HG03139 (cell line): ENCODE results near the gene ZNF853.
"Not testable (repeated sequence)": the region's sequence is repeated elsewhere in the genome, so short reads cannot be mapped to it uniquely, and the experiment has no call there.

Source experiments
- ATAC-seq: cut with Tn5 transposase; IDR thresholded peaks from one replicate; pipeline ENCODE4 v1.9.1; 2021; ENCODE audit not compliant: unreplicated experiment

Gene ZNF853

DNA sequence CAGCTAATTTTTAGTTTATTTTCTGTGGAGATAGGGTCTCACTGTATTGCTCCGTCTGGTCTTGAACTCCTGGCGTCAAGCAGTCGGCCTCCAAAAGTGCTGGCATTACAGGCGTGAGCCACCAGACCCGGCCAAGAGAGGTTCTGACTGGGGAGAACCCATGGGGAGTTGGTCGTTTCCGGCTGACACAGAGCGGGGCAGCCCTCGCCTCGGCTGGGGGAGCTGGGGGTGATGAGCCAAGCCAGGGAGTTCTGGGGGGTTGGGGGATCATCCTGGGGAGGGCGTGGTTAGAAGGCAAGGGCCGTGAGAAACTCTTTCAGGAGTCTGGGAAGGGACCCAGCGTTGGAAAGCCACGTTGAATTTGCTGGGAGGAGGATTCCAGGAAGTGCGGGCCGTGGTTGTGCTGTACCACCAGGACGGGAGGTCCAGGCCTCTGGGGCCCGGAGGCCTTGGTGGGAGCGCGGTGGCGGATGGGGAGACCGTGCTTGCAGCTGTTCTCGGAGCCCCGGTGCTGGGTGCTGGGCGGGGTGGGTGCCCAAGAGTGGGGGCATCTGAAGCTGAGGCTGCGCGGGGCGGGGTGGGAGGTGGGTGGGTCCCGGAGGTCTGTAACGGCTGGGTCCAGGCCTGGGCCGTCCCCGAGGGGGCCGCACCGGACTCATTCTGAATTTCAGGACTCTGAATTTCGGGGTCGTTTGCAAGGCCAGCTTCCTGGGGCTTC lies 8.4 kb upstream of the ZNF853 start:
- no peak for ATAC-seq

DNA sequence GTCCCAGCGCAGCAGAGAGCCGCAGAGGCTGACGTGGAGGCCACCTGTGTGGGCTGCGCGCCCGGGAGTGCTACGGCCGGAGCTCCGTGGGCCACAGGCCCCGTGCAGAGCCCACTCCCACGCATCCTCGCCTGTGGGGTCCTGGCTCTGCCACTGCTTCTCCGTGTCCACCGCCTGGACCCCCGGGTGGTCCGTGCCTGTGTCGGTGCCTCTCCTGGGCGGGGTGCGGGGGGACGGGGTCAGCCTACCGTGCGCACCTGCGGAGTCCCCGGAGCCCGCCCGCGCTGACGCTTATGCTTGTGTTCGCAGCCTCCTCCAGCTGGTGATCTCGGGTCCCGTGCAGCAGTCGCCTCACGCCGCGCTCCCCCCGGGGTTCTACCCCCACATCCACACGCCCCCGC lies 7.8 kb upstream of the ZNF853 start:
- ATAC-seq, result no peak

DNA sequence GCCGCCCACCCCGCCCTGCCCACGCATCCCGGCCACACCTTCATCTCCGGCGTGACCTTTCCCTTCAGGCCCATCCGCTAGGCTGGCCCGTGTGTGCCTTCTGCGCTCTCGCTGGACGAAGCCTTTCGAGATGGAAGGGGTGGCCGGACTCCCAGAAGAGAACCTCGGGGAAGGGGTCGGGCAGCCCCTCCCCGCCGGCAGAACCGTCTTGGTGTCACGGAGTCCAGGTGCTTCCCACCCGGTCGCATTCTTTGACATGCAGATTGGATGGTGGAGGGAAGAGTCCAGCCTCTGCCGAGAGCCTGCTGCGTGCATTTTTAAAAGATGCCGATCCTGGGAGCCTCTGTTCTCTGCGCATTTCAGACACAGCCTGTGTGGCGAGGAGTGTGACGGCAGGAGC lies 7.3 kb upstream of the ZNF853 start:
- ATAC-seq, result no peak

DNA sequence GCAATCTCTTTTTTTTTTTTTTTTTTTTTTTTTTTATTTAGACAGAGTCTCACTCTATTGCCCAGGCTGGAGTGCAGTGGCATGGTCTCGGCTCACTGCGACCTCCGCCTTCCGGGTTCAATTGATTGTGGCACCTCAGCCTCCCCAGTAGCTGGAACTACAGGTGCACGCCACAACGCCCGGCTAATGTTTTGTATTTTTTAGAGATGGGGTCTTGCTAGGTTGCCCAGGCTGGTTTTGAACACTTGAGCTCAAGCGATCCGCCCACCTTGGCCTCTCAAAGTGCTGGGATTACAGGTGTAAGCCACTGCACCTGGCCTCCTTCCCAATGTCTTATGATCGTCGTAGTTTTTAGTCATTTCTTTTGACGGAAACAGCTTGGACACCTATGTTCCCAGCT lies 6.6 kb upstream of the ZNF853 start:
- ATAC-seq, result no peak

GRCh38 chr7:6612819-6613218 lies 2.6 kb upstream of the ZNF853 start:
- ATAC-seq, result no peak

GRCh38 chr7:6613706-6614105 lies 1.7 kb upstream of the ZNF853 start:
- ATAC-seq, result no peak

DNA sequence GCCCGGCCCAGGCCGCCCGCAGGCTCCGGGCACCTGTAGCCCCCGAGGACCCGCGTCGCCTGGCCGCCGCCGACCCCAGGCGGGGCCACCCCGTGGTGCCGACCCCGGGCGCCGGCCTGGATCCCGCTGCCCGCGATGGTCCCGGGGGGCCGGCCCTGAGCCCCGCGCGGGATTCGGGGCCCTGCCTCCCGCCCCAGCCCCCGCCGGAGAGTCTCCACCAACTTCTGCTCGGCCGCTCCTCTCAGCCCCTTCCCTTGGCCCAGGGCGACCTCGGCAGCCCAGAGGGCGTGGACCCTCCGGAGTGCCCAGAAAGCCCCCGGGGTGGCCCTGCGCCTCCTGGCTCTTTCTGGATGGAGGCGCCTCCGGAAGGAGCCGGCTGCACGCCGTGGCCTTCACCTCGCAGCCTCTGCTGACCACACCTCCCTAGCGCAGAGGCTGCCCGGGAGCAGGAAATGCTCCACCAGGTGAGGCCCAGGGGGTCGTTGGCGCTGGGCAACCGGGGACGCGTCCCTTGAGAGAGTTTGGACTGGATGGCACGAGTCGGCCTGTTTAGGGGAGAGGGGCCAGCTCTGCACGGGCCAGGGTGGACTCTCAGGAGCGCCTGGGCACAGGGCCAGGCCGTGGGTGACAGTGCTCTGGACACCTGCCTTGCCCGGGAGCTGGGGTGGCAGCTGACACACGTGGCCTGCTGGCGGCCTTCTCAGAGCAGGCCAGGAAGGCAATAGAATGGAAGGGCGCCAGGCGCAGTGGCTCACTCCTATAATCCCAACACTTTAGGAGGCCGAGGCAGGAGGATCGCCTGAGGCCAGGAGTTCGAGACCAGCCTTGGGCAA lies 529 bp downstream of the ZNF853 start:
- no peak for ATAC-seq

GRCh38 chr7:6616854-6617643 lies 1.6 kb downstream of the ZNF853 start:
- no peak for ATAC-seq

DNA sequence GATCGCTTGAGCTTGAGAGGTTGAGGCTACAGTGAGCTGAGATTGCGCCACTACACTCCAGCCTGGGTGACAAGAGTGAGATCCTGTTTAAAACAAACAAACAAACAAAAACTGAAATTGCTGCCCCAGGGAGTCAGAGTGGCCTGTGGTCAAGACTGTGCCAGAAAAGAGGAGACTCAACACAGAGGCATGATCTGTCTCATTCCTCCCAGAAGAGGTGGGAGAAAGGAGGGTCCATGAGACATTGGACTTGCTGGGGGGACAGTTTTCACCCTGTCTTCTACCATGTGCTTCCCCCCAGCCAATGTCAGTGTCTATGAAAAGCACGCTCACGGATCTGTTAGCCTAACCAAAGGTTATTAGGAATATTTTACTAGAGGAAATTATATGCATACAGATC lies 3.2 kb downstream of the ZNF853 start:
- no peak for ATAC-seq

- ATAC-seq, result no peak
These were observed 4.6 kb downstream of the ZNF853 start for GRCh38 chr7:6619961-6620360.

- no peak for ATAC-seq
These were observed 6.1 kb downstream of the ZNF853 start for GRCh38 chr7:6621195-6622133.

DNA sequence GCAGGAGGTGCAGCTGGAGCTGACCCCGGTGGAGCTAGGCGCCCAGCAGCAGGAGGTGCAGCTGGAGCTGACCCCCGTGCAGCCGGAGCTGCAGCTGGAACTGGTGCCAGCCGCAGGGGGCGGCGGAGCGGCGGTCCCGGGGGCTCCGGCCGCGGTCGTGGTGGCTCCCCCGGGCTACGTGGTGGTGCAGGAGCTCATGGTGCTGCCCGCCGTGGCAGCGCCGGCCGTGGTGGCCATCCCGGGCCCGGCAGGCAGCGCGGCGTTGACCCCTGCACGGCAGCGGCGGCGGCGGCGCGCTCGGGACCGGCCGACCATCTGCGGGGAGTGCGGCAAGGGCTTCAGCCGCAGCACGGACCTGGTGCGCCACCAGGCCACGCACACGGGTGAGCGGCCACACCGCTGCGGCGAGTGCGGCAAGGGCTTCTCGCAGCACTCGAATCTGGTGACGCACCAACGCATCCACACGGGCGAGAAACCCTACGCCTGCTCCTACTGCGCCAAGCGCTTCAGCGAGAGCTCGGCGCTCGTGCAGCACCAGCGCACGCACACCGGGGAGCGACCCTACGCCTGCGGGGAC lies 6.8 kb downstream of the ZNF853 start:
- ATAC-seq, result no peak

- ATAC-seq, result no peak
These were observed 8.3 kb downstream of the ZNF853 start for GRCh38 chr7:6623589-6624245.

- ATAC-seq, result no peak
These were observed 8.8 kb downstream of the ZNF853 start for GRCh38 chr7:6624246-6624611.

GRCh38 chr7:6628045-6628444 lies 12.6 kb downstream of the ZNF853 start:
- ATAC-seq, result no peak

DNA sequence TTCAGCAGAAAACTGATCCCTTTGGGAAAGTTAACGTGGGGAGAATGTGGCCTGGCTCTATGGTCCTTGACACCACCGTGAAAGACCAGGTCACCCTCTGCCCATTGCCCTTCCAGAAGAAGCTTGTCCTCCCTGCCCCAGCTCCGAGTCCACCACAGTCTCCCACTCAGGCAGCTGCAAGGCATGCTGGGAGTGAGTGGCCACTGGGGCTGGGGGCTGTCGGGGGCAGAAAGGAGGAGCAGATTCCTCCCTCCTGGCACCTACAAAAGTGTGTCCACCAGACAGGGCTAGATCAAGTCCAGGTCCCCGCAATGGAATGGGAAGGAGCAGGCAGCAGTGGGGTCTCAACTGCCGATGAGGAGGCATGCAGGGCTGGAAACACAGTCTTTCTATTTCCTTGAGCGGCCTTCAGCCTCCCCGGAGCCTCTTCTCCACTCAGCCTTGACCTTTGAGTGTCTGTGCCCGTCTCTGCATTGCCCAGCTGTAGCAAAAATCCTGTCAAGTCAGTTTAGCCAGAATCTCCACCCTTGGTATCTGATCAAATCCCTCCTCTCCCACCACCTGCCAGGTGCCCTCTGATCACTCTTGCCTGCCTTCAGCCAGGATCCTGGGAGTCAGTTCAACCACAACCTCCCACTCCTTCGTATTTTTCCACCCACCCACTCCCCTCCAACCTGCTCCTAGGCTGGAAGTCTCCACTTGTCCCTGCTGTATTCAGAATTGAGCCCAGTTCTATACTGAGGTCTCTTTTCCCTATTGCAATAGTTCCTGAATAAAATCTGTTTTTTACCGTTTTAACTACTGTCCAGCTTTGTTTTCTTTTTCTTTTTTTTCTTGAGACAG lies 14.8 kb downstream of the ZNF853 start:
- no peak for ATAC-seq

DNA sequence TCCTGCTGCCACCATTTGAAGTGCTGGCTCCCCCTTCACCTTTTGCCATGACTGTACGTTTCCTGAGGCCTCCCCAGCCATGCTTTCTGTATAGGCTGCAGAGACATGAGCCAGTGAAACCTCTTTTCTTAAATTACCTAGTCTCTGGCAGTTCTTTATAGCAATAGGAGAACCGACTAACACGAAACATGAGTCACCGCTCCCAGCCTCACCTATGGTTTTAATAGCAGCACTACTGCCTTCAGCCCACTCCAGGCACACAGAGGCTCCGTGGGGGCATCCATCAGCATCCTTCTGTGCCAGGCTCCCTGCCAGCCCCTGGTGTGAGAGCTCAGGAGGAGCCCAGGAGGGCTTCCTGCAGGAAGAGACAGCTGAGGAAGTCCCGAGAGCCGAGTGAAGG lies 16.2 kb downstream of the ZNF853 start:
- ATAC-seq, result no peak

GRCh38 chr7:6634021-6634420 lies 18.6 kb downstream of the ZNF853 start:
- no peak for ATAC-seq

DNA sequence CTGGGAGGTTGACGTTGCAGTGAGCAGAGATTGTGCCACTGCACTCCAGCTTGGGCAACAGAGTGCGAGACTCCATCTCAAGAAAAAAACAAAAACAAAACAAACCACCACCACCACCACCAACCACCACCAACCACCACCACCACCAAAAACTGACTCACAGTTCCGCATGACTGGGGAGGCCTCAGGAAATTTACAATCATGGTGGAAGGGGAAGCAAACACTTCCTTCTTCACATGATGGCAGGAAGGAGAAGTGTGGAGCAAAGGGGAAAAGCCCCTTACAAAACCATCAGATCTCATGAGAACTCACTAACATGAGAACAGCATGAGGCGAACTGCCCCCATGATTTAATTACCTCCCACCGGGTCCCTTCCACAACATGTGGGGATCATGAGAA lies 19.6 kb downstream of the ZNF853 start:
- not testable (repeated sequence) for ATAC-seq
